ENCODE results near the gene PSKH1. TPM values are rescaled to one million over a fixed set of nuclear protein-coding genes. Genes with fewer than 3 reads are reported as not detected.

PSKH1 gene
- polyA plus RNA-seq, 1 donor from 2014 or later, result 3.8 TPM

- Histone ChIP-seq H3K79me2 (replicated peaks; ENCODE audit: insufficient read depth, low read length) (no peaks in the 10 kb centered on the region), H3K9me2 (ENCODE audit: insufficient read depth, low read length) (no peaks in the 10 kb centered on the region), H3K36me3 (ENCODE audit: insufficient read depth, low read length) (no peaks in the 10 kb centered on the region), H2AFZ (ENCODE audit: low read depth, low read length) (no peak within 1 kb of the TSS), H4K20me1 (ENCODE audit: insufficient read depth) (no peaks in the 10 kb centered on the region), H3K4me3 (ENCODE audit: low read length) (no peak within 1 kb of the TSS), H3K4me2 (ENCODE audit: low read length) (no peak within 1 kb of the TSS), H3K9ac (ENCODE audit: low read length) (no peak within 1 kb of the TSS), H3K27me3 (ENCODE audit: insufficient read depth, low read depth, low read length) (no peaks in the 10 kb centered on the region), H3F3A (ENCODE audit: insufficient read depth, low read length, poor library complexity, severe bottlenecking) (no peaks in the 10 kb centered on the region), H3K27ac (ENCODE audit: low read length) (no peak within 1 kb of the TSS), H3K9me3 (ENCODE audit: low read length) (no peaks in the 10 kb centered on the region)
- TF ChIP-seq POLR2AphosphoS5 (IDR thresholded peaks at IDR 0.05), result no peak
- no peak for TF ChIP-seq TAF1 (IDR thresholded peaks at IDR 0.05; ENCODE audit: low read depth)
- TF ChIP-seq EZH2 (IDR thresholded peaks at IDR 0.05; ENCODE audit: borderline replicate concordance, insufficient read depth, low read length, poor library complexity, severe bottlenecking), result no peak
- no peak for TF ChIP-seq EP300 (conservative IDR thresholded peaks at IDR 0.05; ENCODE audit: poor library complexity, severe bottlenecking)
- TF ChIP-seq MXI1 (conservative IDR thresholded peaks at IDR 0.05; ENCODE audit: poor library complexity, severe bottlenecking), result no peak
- TF ChIP-seq SMC3 (conservative IDR thresholded peaks at IDR 0.05; ENCODE audit: poor library complexity), result no peak
These were observed 50.8 kb downstream of the PSKH1 start, which contains the start of gene LCAT for GRCh38 chr16:67943619-67944504. TSS of gene LCAT (minus strand) at chr16:67944120. CDS start at chr16:67944101, 19 bp downstream.

- no peak overlapping the region for H3K4me2 ChIP-seq (ENCODE audit: low read length)
- TF ChIP-seq SMC3 (conservative IDR thresholded peaks at IDR 0.05; ENCODE audit: poor library complexity) (no peak), MXI1 (conservative IDR thresholded peaks at IDR 0.05; ENCODE audit: poor library complexity, severe bottlenecking) (no peak), POLR2AphosphoS5 (IDR thresholded peaks at IDR 0.05) (no peak)
- H3K27me3 ChIP-seq (ENCODE audit: insufficient read depth, low read depth, low read length), result no peaks in the 10 kb centered on the region
- H2AFZ ChIP-seq (ENCODE audit: low read depth, low read length), result no peak overlapping the region
- H3K79me2 ChIP-seq (replicated peaks; ENCODE audit: insufficient read depth, low read length), result no peaks in the 10 kb centered on the region
- H3K9me2 ChIP-seq (ENCODE audit: insufficient read depth, low read length), result no peaks in the 10 kb centered on the region
- no peak overlapping the region for H3K27ac ChIP-seq (ENCODE audit: low read length)
- no peaks in the 10 kb centered on the region for H3F3A ChIP-seq (ENCODE audit: insufficient read depth, low read length, poor library complexity, severe bottlenecking)
- H3K9ac ChIP-seq (ENCODE audit: low read length), result no peak overlapping the region
- no peaks in the 10 kb centered on the region for H3K9me3 ChIP-seq (ENCODE audit: low read length)
- H3K4me3 ChIP-seq (ENCODE audit: low read length), result no peak overlapping the region
- no peaks in the 10 kb centered on the region for H3K36me3 ChIP-seq (ENCODE audit: insufficient read depth, low read length)
- H4K20me1 ChIP-seq (ENCODE audit: insufficient read depth), result no peaks in the 10 kb centered on the region
These were observed 51.8 kb downstream of the PSKH1 start for GRCh38 chr16:67944690-67945391.

- H3K79me2 ChIP-seq (replicated peaks; ENCODE audit: insufficient read depth, low read length), result no peaks in the 10 kb centered on the region
- H2AFZ ChIP-seq (ENCODE audit: low read depth, low read length), result no peak overlapping the region
- H3K27me3 ChIP-seq (ENCODE audit: insufficient read depth, low read depth, low read length), result no peaks in the 10 kb centered on the region
- H3K4me3 ChIP-seq (ENCODE audit: low read length), result no peak overlapping the region
- TF ChIP-seq CTCF (IDR thresholded peaks at IDR 0.05; ENCODE audit: poor library complexity, severe bottlenecking), result no peak
- TF ChIP-seq EP300 (conservative IDR thresholded peaks at IDR 0.05; ENCODE audit: poor library complexity, severe bottlenecking), result no peak
- TF ChIP-seq TAF1 (IDR thresholded peaks at IDR 0.05; ENCODE audit: low read depth), result no peak
- no peak for TF ChIP-seq EZH2 (IDR thresholded peaks at IDR 0.05; ENCODE audit: borderline replicate concordance, insufficient read depth, low read length, poor library complexity, severe bottlenecking)
- TF ChIP-seq MXI1 (conservative IDR thresholded peaks at IDR 0.05; ENCODE audit: poor library complexity, severe bottlenecking), result no peak
- no peak for TF ChIP-seq RAD21 (conservative IDR thresholded peaks at IDR 0.05)
- no peak for TF ChIP-seq REST (IDR thresholded peaks at IDR 0.05; ENCODE audit: borderline replicate concordance)
- no peak for TF ChIP-seq SMC3 (conservative IDR thresholded peaks at IDR 0.05; ENCODE audit: poor library complexity)
- TF ChIP-seq POLR2AphosphoS5 (IDR thresholded peaks at IDR 0.05), result no peak
- no peak overlapping the region for H3K9ac ChIP-seq (ENCODE audit: low read length)
- H3K9me2 ChIP-seq (ENCODE audit: insufficient read depth, low read length), result no peaks in the 10 kb centered on the region
- H3K27ac ChIP-seq (ENCODE audit: low read length), result no peak overlapping the region
- H3F3A ChIP-seq (ENCODE audit: insufficient read depth, low read length, poor library complexity, severe bottlenecking), result no peaks in the 10 kb centered on the region
- no peak overlapping the region for H3K4me2 ChIP-seq (ENCODE audit: low read length)
- H3K9me3 ChIP-seq (ENCODE audit: low read length), result no peaks in the 10 kb centered on the region
- H3K36me3 ChIP-seq (ENCODE audit: insufficient read depth, low read length), result no peaks in the 10 kb centered on the region
- no peaks in the 10 kb centered on the region for H4K20me1 ChIP-seq (ENCODE audit: insufficient read depth)
These were observed 52.4 kb downstream of the PSKH1 start for GRCh38 chr16:67945392-67945933.
